SK-N-MC (cell line): Measurements from ENCODE around the gene LYRM4.

Experiments used
- DNase-seq: peaks from one replicate; pipeline ENCODE4 v3.0.0-alpha.2; 2011; ENCODE audit warnings: low read depth, low spot score
- H3K27ac ChIP-seq: fragments of 200-600 bp; sonication (generic); 2 replicates; pipeline ENCODE4 v1.5.1; 2016; ENCODE audit warnings: mixed run types
- H3K36me3 ChIP-seq: fragments of 200-600 bp; sonication (generic); 2 replicates; pipeline ENCODE4 v1.6.1; 2017; ENCODE audit warnings: antibody characterized with exemption, low read length, mixed read lengths; ENCODE audit not compliant: insufficient read depth
- H3K4me3 ChIP-seq: fragments of 200-600 bp; sonication (generic); 2 replicates; pipeline ENCODE4 v1.5.1; 2016
- H3K9ac ChIP-seq: fragments of 200-600 bp; sonication (generic); 2 replicates; pipeline ENCODE4 v1.8.0; 2017; ENCODE audit warnings: mixed run types, mixed read lengths; ENCODE audit not compliant: insufficient read length
- H3K9me3 ChIP-seq: fragments of 200-600 bp; sonication (generic); 2 replicates; pipeline ENCODE4 v1.6.1; 2017; ENCODE audit warnings: low read depth, mild to moderate bottlenecking, antibody characterized with exemption, low read length, moderate library complexity, mixed read lengths
- EZH2 ChIP-seq: fragments of 200-600 bp; sonication (generic); IDR thresholded peaks from one replicate; pipeline ENCODE4 v1.6.1; 2017; ENCODE audit warnings: antibody characterized with exemption
- FOXP2 ChIP-seq: optimal IDR thresholded peaks from 2 replicates; pipeline ENCODE3; 2011; ENCODE audit warnings: mild to moderate bottlenecking, moderate library complexity; ENCODE audit not compliant: insufficient read depth; ENCODE audit errors: extremely low read length, control extremely low read depth
- POLR2AphosphoS5 ChIP-seq: IDR thresholded peaks from 2 replicates; pipeline ENCODE4 v1.6.1; 2012; ENCODE audit warnings: mild to moderate bottlenecking, low read depth, low read length, borderline replicate concordance

The LYRM4 gene

GRCh38 chr6:5082487-5083306 lies 178.1 kb downstream of the LYRM4 start:
- H3K9ac ChIP-seq: no peak overlapping the region
- H3K4me3 ChIP-seq: no peak overlapping the region
- no peaks in the 10 kb centered on the region for H3K9me3 ChIP-seq
- no peaks in the 10 kb centered on the region for H3K36me3 ChIP-seq
- H3K27ac ChIP-seq: no peak overlapping the region
- TF ChIP-seq EZH2 (no peak), FOXP2 (no peak), POLR2AphosphoS5 (no peak)
- no peak for DNase-seq

- no peak for DNase-seq
- Histone ChIP-seq H3K36me3 (no peaks in the 10 kb centered on the region), H3K4me3 (no peak overlapping the region), H3K9ac (no peak overlapping the region), H3K9me3 (no peaks in the 10 kb centered on the region), H3K27ac (no peak overlapping the region)
- TF ChIP-seq FOXP2: no peak
- TF ChIP-seq POLR2AphosphoS5: no peak
- TF ChIP-seq EZH2: no peak
These were observed 178.8 kb downstream of the LYRM4 start for GRCh38 chr6:5081955-5082354.

- no peak overlapping the region for H3K27ac ChIP-seq
- TF ChIP-seq EZH2: no peak
- no peak for TF ChIP-seq FOXP2
- TF ChIP-seq POLR2AphosphoS5: no peak
- no peaks in the 10 kb centered on the region for H3K9me3 ChIP-seq
- no peaks in the 10 kb centered on the region for H3K36me3 ChIP-seq
- no peak overlapping the region for H3K4me3 ChIP-seq
- no peak overlapping the region for H3K9ac ChIP-seq
- DNase-seq: no peak
These were observed 179.6 kb downstream of the LYRM4 start for GRCh38 chr6:5081182-5081581.

- no peak for TF ChIP-seq EZH2
- no peak for TF ChIP-seq FOXP2
- no peak for TF ChIP-seq POLR2AphosphoS5
- Histone ChIP-seq H3K9me3 (no peaks in the 10 kb centered on the region), H3K4me3 (no peak overlapping the region), H3K36me3 (no peaks in the 10 kb centered on the region), H3K27ac (no peak overlapping the region), H3K9ac (no peak overlapping the region)
- DNase-seq: no peak
These were observed 180.2 kb downstream of the LYRM4 start for GRCh38 chr6:5080574-5080973.

GRCh38 chr6:5079692-5080091 lies 181.1 kb downstream of the LYRM4 start:
- no peak overlapping the region for H3K4me3 ChIP-seq
- DNase-seq: no peak
- no peaks in the 10 kb centered on the region for H3K36me3 ChIP-seq
- H3K9ac ChIP-seq: no peak overlapping the region
- no peaks in the 10 kb centered on the region for H3K9me3 ChIP-seq
- TF ChIP-seq FOXP2 (no peak), EZH2 (no peak), POLR2AphosphoS5 (no peak)
- H3K27ac ChIP-seq: no peak overlapping the region

GRCh38 chr6:5078121-5078669 lies 182.6 kb downstream of the LYRM4 start:
- no peak for DNase-seq
- TF ChIP-seq EZH2: no peak
- TF ChIP-seq FOXP2: no peak
- TF ChIP-seq POLR2AphosphoS5: no peak
- Histone ChIP-seq H3K27ac (no peak overlapping the region), H3K9me3 (no peaks in the 10 kb centered on the region), H3K9ac (no peak overlapping the region), H3K36me3 (no peaks in the 10 kb centered on the region), H3K4me3 (no peak overlapping the region)

- Histone ChIP-seq H3K9ac (no peak overlapping the region), H3K9me3 (no peaks in the 10 kb centered on the region), H3K4me3 (no peak overlapping the region), H3K27ac (no peak overlapping the region), H3K36me3 (no peaks in the 10 kb centered on the region)
- no peak for DNase-seq
- TF ChIP-seq FOXP2 (no peak), EZH2 (no peak), POLR2AphosphoS5 (no peak)
These were observed 183.8 kb downstream of the LYRM4 start for GRCh38 chr6:5076931-5077330.

- DNase-seq: no peak
These were observed 186.8 kb downstream of the LYRM4 start for GRCh38 chr6:5073992-5074391.

GRCh38 chr6:5072440-5072839 lies 188.3 kb downstream of the LYRM4 start:
- Histone ChIP-seq H3K4me3 (no peak overlapping the region), H3K36me3 (no peaks in the 10 kb centered on the region), H3K27ac (no peak overlapping the region), H3K9me3 (no peaks in the 10 kb centered on the region), H3K9ac (no peak overlapping the region)
- no peak for DNase-seq
- TF ChIP-seq POLR2AphosphoS5: no peak
- TF ChIP-seq EZH2: no peak

More at GRCh38 chr6:5073992-5074391, 186.8 kb downstream of the LYRM4 start:
- H3K36me3 ChIP-seq: no peaks in the 10 kb centered on the region
- no peak overlapping the region for H3K4me3 ChIP-seq
- no peak overlapping the region for H3K27ac ChIP-seq
- H3K9ac ChIP-seq: no peak overlapping the region
- TF ChIP-seq EZH2: no peak
- TF ChIP-seq FOXP2: no peak
- no peak for TF ChIP-seq POLR2AphosphoS5
- H3K9me3 ChIP-seq: no peaks in the 10 kb centered on the region
